SK-N-SH treated with all-trans-retinoic acid at 6 μM for 48 hours (cell line): ENCODE data around the gene RTN1.

Experiments
- GLIS3 ChIP-seq: fragments of 250-450 bp; sonication (Bioruptor Pico); IDR thresholded peaks from 2 replicates; pipeline ENCODE4 v1.5.0; 2020; ENCODE audit warnings: mild to moderate bottlenecking, moderate library complexity
- PATZ1 ChIP-seq: fragments of 250-450 bp; sonication (Bioruptor Pico); IDR thresholded peaks from 2 replicates; pipeline ENCODE4 v1.8.0; 2020; ENCODE audit warnings: mild to moderate bottlenecking, moderate library complexity, borderline replicate concordance
- POU6F1 ChIP-seq: fragments of 250-450 bp; sonication (Bioruptor Pico); IDR thresholded peaks from 2 replicates; pipeline ENCODE4 v1.8.0; 2021; ENCODE audit warnings: low read depth, mild to moderate bottlenecking, moderate library complexity, borderline replicate concordance
- ZFP3 ChIP-seq: fragments of 250-450 bp; sonication (Bioruptor Pico); IDR thresholded peaks from 2 replicates; pipeline ENCODE4 v1.5.0; 2020; ENCODE audit warnings: mild to moderate bottlenecking, moderate library complexity
- ZFP30 ChIP-seq: fragments of 450-650 bp; formaldehyde crosslinking; IDR thresholded peaks from 2 replicates; pipeline ENCODE4 v1.5.0; 2022; ENCODE audit warnings: mild to moderate bottlenecking, moderate library complexity
- ZNF70 ChIP-seq: fragments of 450-650 bp; formaldehyde crosslinking; IDR thresholded peaks from 2 replicates; pipeline ENCODE4 v1.5.0; 2020; ENCODE audit warnings: mild to moderate bottlenecking, moderate library complexity

GRCh38 chr14:59739794-59740193, 130.8 kb downstream of the RTN1 start:
- no peak for TF ChIP-seq ZFP30 (CRISPR knock-in tag)
- TF ChIP-seq POU6F1 (CRISPR knock-in tag) = no peak
- TF ChIP-seq PATZ1 = no peak
- no peak for TF ChIP-seq GLIS3
- TF ChIP-seq ZFP3 (CRISPR knock-in tag) = no peak
- no peak for TF ChIP-seq ZNF70 (CRISPR knock-in tag)
